Cardiac muscle cell (in vitro differentiated cells and primary cell): Measurements from ENCODE around the gene PDE1A. TPM values are rescaled to one million over a fixed set of nuclear protein-coding genes. Genes with fewer than 3 reads are reported as not detected.
A peak's percentile ranks its signal among the peaks of the same experiment; 100 is the strongest.

Experiments used
- DNase-seq, 2 donors: peaks; one replicate each; pipeline versions ENCODE4 v3.0.0 to v3.0.0-alpha.2; 2010 to 2017; ENCODE audit warnings: low read depth in 1 of 2, low spot score in 1 of 2
- H3K27ac ChIP-seq: fragments of 200-600 bp; sonication (generic); 2 replicates; pipeline ENCODE4 v1.5.1; 2016
- H3K27me3 ChIP-seq: fragments of 200-600 bp; sonication (generic); 2 replicates; pipeline ENCODE4 v1.6.0; 2016; ENCODE audit warnings: control low read depth
- H3K36me3 ChIP-seq: fragments of 200-600 bp; sonication (generic); 2 replicates; pipeline ENCODE4 v1.5.1; 2016; ENCODE audit warnings: control low read depth
- H3K4me1 ChIP-seq: fragments of 200-600 bp; sonication (generic); 2 replicates; pipeline ENCODE4 v1.8.1; 2017; ENCODE audit warnings: low read depth, mild to moderate bottlenecking, mixed run types
- H3K4me3 ChIP-seq: fragments of 200-600 bp; sonication (generic); 2 replicates; pipeline ENCODE4 v1.5.1; 2016; ENCODE audit warnings: mild to moderate bottlenecking
- H3K9me3 ChIP-seq: fragments of 200-600 bp; sonication (generic); 2 replicates; pipeline ENCODE4 v1.5.1; 2017; ENCODE audit warnings: low read depth, mild to moderate bottlenecking, control low read depth
- polyA plus RNA-seq: library from polyadenylated mRNA; unstranded; fragments of >200 nt; fragmentation: Nextera tagmentation; extraction: Ambion mirVana; gene quantifications from 2 replicates; pipeline ENCODE4 v1.2.1, GENCODE V29; 2016
- total RNA-seq: library from RNA; depleted of rRNA; stranded (reverse); fragments of >200 nt; gene quantifications from 2 replicates; pipeline ENCODE4 v1.2.3, GENCODE V29; 2016
- TF ChIP-seq, protein P1 (sequence below): IDR thresholded peaks from 2 replicates; pipeline ENCODE4 v1.5.1; 2012; ENCODE audit warnings: low read depth, mild to moderate bottlenecking, low read length

PDE1A gene
- total and polyA plus RNA-seq, 2 experiments from 2014 or later, result 0.06 to 0.60 TPM

DNA sequence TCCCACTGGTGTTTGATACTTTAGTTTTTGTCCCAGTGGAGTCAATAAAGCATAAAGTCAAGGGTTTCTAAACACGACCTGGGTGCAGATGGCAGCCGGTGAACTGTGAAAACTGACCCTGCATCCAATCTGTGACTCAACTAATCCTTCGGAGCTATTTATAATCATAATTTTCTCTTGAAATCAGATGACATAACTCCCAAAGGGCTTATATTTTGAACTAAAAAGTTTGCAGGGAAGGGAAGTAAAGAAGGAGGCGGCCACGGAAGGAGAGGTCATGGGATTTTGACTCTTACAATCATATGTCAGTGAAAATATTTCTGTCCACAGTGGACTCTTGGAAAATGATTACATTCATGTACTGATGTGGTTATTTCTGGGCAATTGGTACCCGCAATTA lies 178.5 kb downstream of the PDE1A start:
- no peak overlapping the region for H3K4me3 ChIP-seq
- no peak overlapping the region for H3K27ac ChIP-seq
- TF ChIP-seq, protein P1, sequence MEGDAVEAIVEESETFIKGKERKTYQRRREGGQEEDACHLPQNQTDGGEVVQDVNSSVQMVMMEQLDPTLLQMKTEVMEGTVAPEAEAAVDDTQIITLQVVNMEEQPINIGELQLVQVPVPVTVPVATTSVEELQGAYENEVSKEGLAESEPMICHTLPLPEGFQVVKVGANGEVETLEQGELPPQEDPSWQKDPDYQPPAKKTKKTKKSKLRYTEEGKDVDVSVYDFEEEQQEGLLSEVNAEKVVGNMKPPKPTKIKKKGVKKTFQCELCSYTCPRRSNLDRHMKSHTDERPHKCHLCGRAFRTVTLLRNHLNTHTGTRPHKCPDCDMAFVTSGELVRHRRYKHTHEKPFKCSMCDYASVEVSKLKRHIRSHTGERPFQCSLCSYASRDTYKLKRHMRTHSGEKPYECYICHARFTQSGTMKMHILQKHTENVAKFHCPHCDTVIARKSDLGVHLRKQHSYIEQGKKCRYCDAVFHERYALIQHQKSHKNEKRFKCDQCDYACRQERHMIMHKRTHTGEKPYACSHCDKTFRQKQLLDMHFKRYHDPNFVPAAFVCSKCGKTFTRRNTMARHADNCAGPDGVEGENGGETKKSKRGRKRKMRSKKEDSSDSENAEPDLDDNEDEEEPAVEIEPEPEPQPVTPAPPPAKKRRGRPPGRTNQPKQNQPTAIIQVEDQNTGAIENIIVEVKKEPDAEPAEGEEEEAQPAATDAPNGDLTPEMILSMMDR, result no peak
- no peaks in the 10 kb centered on the region for H3K27me3 ChIP-seq
- DNase-seq, result no peak
- no peaks in the 10 kb centered on the region for H3K4me1 ChIP-seq
- H3K36me3 ChIP-seq, result no peaks in the 10 kb centered on the region
- H3K9me3 ChIP-seq, result no peaks in the 10 kb centered on the region

DNA sequence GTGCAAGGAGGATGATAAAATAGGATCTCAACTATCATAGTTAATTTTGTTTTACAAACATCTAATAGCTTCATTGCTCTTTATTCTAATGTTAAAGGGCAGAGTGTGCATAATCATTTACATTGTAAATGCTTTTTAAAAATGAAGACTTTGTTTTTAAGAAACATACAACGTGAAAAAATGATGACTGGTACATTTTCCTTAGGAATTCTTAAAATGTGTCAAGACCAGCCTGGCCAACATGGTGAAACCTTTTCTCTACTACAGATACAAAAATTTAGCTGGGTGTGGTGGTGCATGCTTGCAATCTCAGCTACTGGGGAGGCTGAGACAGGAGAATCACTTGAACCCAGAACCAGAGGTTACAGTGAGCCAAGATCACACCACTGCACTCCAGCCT lies 179.0 kb downstream of the PDE1A start:
- Histone ChIP-seq H3K27ac (no peak overlapping the region), H3K36me3 (no peaks in the 10 kb centered on the region), H3K9me3 (no peaks in the 10 kb centered on the region), H3K27me3 (no peaks in the 10 kb centered on the region), H3K4me3 (no peak overlapping the region), H3K4me1 (no peaks in the 10 kb centered on the region)
- no peak for DNase-seq
- TF ChIP-seq, protein P1, result no peak

DNA sequence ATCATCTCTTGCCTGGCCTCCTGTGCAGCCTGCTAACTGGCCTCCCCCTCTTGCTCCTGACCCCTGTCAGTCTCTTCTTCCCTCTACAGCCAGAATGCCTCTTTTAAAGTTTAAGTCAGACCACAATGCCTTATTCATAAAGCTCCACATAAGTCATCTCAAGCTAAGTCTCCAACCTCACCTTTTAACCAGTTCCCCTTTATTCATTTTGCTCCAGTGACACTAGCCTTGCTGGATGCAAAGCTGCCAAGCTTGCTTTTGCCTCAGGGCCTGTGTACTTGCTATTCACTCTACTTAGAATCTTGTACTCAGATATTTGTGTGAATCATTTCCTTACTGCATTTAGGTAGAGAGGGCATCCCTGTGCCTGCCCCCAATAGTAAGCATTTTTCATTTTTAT lies 180.9 kb downstream of the PDE1A start:
- no peak overlapping the region for H3K27ac ChIP-seq
- H3K4me1 ChIP-seq, result no peaks in the 10 kb centered on the region
- no peaks in the 10 kb centered on the region for H3K36me3 ChIP-seq
- no peaks in the 10 kb centered on the region for H3K9me3 ChIP-seq
- no peaks in the 10 kb centered on the region for H3K27me3 ChIP-seq
- DNase-seq, result no peak
- TF ChIP-seq, protein P1, result no peak
- H3K4me3 ChIP-seq, result no peak overlapping the region

DNA sequence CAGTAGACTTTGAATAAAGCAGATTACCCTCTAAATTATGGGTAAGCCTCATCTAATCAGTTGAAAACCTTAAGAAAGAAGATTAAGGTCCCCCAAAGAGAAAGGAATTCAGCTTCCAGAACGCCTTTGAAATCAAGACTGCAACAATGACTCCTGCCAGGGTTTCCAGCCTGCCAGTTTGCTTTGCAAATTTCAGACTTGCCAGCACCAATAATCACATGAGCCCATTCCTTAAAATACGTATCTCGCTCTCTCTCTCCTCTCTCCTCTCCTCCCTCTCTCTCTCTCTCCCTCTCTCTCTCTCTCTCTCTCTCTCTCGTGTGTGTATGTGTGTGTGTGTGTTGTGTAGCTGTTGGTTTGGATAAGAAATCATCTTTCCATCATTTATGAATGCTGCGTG lies 184.2 kb downstream of the PDE1A start:
- TF ChIP-seq, protein P1, result no peak
- Histone ChIP-seq H3K9me3 (no peaks in the 10 kb centered on the region), H3K4me3 (no peak overlapping the region), H3K4me1 (no peaks in the 10 kb centered on the region), H3K27ac (no peak overlapping the region), H3K27me3 (no peaks in the 10 kb centered on the region), H3K36me3 (no peaks in the 10 kb centered on the region)
- no peak for DNase-seq

DNA sequence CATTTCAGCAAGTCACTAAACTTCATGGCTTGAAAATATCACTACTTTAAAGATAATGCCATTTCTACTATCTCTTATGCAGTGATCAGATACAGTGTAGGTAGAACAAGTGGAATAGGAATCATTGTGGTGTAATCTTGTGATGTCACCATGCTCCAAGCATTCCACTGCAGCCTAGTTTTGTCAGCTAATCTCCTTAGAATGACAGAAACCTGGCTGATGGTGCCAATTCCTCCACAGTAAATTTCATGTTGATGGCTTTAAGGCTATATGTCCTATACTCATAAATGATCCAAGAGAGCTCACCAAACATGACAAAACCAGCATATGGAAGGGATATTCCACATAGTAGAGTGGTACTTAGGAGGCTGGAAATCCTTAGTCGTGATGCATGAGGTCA lies 184.9 kb downstream of the PDE1A start:
- peak in 1 of 2 donors; percentile 35 for DNase-seq
- Histone ChIP-seq H3K27ac (no peak overlapping the region), H3K27me3 (no peaks in the 10 kb centered on the region), H3K4me3 (no peak overlapping the region), H3K4me1 (no peaks in the 10 kb centered on the region), H3K36me3 (no peaks in the 10 kb centered on the region), H3K9me3 (no peaks in the 10 kb centered on the region)
- TF ChIP-seq, protein P1, result no peak

DNA sequence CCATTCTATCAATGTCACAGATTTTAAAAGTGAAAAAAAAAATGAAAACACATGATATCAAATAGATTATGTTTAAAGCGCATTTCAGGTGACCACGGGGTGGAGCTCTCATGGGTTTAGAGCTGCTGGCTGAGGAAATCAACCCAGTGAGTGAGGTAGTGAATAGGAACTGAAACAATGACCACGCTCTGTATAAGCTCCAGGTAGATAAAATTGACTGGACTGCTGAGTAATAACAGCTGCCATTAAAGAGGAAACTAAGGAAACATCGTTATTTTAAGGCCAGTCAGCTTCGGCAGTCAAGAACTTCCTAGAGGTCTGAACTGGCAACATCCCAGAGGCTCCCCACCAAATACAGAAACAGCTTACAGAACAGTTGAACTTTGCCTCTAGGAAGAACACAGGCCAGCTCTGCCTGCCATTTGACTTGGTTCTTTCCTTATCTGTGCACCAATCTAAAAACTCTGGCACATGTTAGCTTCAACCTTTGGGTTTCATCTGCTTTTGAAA lies 185.9 kb downstream of the PDE1A start:
- no peak overlapping the region for H3K4me3 ChIP-seq
- no peaks in the 10 kb centered on the region for H3K9me3 ChIP-seq
- no peaks in the 10 kb centered on the region for H3K4me1 ChIP-seq
- no peaks in the 10 kb centered on the region for H3K27me3 ChIP-seq
- DNase-seq, result peak; percentile 42 to 55
- no peak overlapping the region for H3K27ac ChIP-seq
- TF ChIP-seq, protein P1, result peak; percentile 37
- H3K36me3 ChIP-seq, result no peaks in the 10 kb centered on the region
